Bone marrow (tissue), 2 donors: ENCODE results near the gene CDT1.

ENCODE experiments used
- DNase-seq, 2 donors: peaks; one replicate each; lab custom pipeline; 2025; lab: John Stamatoyannopoulos, UW

The CDT1 gene

GRCh38 chr16:88856828-88857727, 53.5 kb downstream of the CDT1 start, which contains the start of the genes GALNS and TRAPPC2L:
GALNS (minus strand) TSS chr16:88856947; CDS start chr16:88856877, 70 bp downstream.
TRAPPC2L (plus strand) TSS chr16:88857127; CDS start chr16:88857151, 24 bp downstream.
- peak; percentile 84 to 95 for DNase-seq

DNA sequence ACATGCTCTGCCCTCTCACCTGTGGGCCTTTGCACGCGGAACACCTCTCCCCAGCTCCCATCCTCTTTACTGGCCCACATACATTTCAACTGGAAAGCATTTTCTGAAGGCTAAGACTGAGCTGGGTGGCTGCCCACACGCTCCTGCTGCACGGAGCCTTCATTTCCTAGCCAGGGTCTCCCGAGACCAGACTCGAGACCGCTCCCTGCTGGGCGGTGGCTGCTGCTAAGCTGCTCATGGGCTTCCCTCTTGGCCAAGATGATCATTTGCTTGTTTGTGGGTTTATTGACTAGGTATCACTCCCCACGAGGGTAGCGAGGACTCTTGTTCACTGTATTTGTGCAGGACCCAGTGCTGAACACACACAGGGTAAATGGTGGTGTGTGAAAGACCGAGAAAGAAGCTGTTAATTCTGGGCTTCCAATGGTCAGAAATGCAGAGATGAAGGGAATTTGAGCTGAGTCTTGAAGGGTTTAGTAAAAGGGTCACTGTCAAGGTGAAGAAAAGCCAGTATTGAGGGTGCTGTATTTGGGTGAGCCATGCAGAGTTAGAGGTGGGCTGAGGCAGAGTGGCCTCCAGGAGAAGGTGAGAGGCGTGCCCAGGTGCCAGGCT, 54.2 kb downstream of the CDT1 start:
- DNase-seq, result peak; percentile 31 to 70
